Lower leg skin (tissue), 3 donors: ENCODE measurements around the gene SERINC3.

Experiments
- POLR2A ChIP-seq, 2 donors: fragments of 450-650 bp; IDR thresholded peaks; one replicate each; pipeline ENCODE4 v1.6.1; 2016 to 2017; ENCODE audit warnings: antibody characterized with exemption in 2 of 2, mild to moderate bottlenecking in 1 of 2, moderate library complexity in 1 of 2
- TF ChIP-seq, protein P1 (sequence below), 3 donors: fragments of 450-650 bp; IDR thresholded peaks; one replicate each; pipeline ENCODE4 v1.5.1; 2016; ENCODE audit warnings: antibody characterized with exemption in 3 of 3, mild to moderate bottlenecking in 3 of 3, moderate library complexity in 2 of 3

DNA sequence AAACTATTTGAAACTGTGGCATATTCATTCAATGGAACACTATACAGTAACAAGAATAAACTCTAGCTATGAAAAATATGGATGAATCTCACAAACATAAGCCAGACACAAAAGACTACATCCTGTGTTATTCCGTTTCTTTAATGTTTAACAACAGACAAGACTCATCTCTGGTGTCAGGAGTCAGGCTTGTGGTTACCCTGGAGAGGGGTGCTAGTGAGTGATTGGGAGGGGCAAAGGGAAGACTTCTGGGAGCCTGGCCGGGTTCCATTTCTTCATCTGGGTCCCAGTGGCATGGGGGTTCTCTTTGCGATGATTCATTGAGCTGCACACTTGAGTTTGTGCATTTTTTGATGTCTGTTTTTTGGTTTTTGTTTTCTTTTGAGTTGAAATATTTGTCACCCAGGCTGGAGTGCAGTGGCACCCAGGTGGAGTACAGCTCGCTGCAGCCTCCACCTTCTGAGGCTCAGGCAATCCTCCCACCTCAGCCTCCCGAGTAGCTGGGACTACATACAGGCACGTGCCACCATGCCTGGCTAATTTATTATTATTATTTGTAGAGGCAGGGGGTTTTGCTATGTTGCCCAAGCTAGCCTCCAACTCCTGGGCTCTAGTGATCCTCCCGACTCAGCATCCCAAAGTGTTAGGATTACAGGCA lies 67.4 kb downstream of the SERINC3 start:
- TF ChIP-seq, protein P1, sequence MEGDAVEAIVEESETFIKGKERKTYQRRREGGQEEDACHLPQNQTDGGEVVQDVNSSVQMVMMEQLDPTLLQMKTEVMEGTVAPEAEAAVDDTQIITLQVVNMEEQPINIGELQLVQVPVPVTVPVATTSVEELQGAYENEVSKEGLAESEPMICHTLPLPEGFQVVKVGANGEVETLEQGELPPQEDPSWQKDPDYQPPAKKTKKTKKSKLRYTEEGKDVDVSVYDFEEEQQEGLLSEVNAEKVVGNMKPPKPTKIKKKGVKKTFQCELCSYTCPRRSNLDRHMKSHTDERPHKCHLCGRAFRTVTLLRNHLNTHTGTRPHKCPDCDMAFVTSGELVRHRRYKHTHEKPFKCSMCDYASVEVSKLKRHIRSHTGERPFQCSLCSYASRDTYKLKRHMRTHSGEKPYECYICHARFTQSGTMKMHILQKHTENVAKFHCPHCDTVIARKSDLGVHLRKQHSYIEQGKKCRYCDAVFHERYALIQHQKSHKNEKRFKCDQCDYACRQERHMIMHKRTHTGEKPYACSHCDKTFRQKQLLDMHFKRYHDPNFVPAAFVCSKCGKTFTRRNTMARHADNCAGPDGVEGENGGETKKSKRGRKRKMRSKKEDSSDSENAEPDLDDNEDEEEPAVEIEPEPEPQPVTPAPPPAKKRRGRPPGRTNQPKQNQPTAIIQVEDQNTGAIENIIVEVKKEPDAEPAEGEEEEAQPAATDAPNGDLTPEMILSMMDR (IDR thresholded peaks at IDR 0.05): no peak
- TF ChIP-seq POLR2A (IDR thresholded peaks at IDR 0.05): no peak
